KMS-11 (cell line): ENCODE results near the gene MALAT1.
A peak's percentile ranks its signal among the peaks of the same experiment; 100 is the strongest.

ENCODE experiments used
- H2AFZ ChIP-seq: fragments of 200-600 bp; sonication (generic); 2 replicates; pipeline ENCODE4 v1.6.1; 2016; ENCODE audit warnings: antibody characterized with exemption, mixed run types, low read depth
- H3K27ac ChIP-seq: fragments of 200-600 bp; sonication (generic); 2 replicates; pipeline ENCODE4 v1.6.1; 2016; ENCODE audit warnings: mild to moderate bottlenecking, mixed run types
- H3K27me3 ChIP-seq: fragments of 200-600 bp; sonication (generic); 2 replicates; pipeline ENCODE4 v1.6.1; 2017; ENCODE audit warnings: mild to moderate bottlenecking, low read depth, mixed run types, moderate library complexity; ENCODE audit not compliant: insufficient read depth
- H3K36me3 ChIP-seq: fragments of 200-600 bp; sonication (generic); 2 replicates; pipeline ENCODE4 v1.6.1; 2017; ENCODE audit warnings: mild to moderate bottlenecking, mixed run types; ENCODE audit not compliant: insufficient read depth
- H3K4me1 ChIP-seq: fragments of 200-600 bp; sonication (generic); 2 replicates; pipeline ENCODE4 v1.6.1; 2016; ENCODE audit warnings: mild to moderate bottlenecking, low read depth, mixed run types; ENCODE audit not compliant: poor library complexity, severe bottlenecking
- H3K4me2 ChIP-seq: fragments of 200-600 bp; sonication (generic); 2 replicates; pipeline ENCODE4 v1.7.0; 2016; ENCODE audit warnings: mild to moderate bottlenecking, mixed run types
- H3K4me3 ChIP-seq: fragments of 200-600 bp; sonication (generic); IDR thresholded peaks from 2 replicates; pipeline ENCODE4 v1.6.1; 2017; ENCODE audit warnings: low read depth, low read length, mixed read lengths; ENCODE audit not compliant: insufficient read depth
- H3K79me2 ChIP-seq: fragments of 200-600 bp; sonication (generic); 2 replicates; pipeline ENCODE4 v1.6.1; 2016; ENCODE audit warnings: low read depth, mixed run types; ENCODE audit not compliant: insufficient read depth
- H3K9ac ChIP-seq: fragments of 200-600 bp; sonication (generic); 2 replicates; pipeline ENCODE4 v1.6.1; 2016; ENCODE audit warnings: mild to moderate bottlenecking, mixed run types
- H4K20me1 ChIP-seq: fragments of 200-600 bp; sonication (generic); 2 replicates; pipeline ENCODE4 v1.6.1; 2016; ENCODE audit warnings: mild to moderate bottlenecking, mixed run types; ENCODE audit not compliant: insufficient read depth
- TF ChIP-seq, protein P1 (sequence below): fragments of 200-600 bp; sonication (generic); conservative IDR thresholded peaks from 2 replicates; pipeline ENCODE4 v1.6.1; 2017; ENCODE audit warnings: low read depth, mild to moderate bottlenecking, antibody characterized with exemption, low read length, moderate library complexity, mixed read lengths

The MALAT1 gene

DNA sequence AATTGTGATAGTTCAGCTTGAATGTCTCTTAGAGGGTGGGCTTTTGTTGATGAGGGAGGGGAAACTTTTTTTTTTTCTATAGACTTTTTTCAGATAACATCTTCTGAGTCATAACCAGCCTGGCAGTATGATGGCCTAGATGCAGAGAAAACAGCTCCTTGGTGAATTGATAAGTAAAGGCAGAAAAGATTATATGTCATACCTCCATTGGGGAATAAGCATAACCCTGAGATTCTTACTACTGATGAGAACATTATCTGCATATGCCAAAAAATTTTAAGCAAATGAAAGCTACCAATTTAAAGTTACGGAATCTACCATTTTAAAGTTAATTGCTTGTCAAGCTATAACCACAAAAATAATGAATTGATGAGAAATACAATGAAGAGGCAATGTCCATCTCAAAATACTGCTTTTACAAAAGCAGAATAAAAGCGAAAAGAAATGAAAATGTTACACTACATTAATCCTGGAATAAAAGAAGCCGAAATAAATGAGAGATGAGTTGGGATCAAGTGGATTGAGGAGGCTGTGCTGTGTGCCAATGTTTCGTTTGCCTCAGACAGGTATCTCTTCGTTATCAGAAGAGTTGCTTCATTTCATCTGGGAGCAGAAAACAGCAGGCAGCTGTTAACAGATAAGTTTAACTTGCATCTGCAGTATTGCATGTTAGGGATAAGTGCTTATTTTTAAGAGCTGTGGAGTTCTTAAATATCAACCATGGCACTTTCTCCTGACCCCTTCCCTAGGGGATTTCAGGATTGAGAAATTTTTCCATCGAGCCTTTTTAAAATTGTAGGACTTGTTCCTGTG, 3.9 kb downstream of the MALAT1 start:
- Histone ChIP-seq H4K20me1 (peaks cover 64% of the 10 kb centered on the region), H3K9ac (peak overlapping the region; percentile 100)

DNA sequence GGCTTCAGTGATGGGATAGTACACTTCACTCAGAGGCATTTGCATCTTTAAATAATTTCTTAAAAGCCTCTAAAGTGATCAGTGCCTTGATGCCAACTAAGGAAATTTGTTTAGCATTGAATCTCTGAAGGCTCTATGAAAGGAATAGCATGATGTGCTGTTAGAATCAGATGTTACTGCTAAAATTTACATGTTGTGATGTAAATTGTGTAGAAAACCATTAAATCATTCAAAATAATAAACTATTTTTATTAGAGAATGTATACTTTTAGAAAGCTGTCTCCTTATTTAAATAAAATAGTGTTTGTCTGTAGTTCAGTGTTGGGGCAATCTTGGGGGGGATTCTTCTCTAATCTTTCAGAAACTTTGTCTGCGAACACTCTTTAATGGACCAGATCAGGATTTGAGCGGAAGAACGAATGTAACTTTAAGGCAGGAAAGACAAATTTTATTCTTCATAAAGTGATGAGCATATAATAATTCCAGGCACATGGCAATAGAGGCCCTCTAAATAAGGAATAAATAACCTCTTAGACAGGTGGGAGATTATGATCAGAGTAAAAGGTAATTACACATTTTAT, 4.6 kb downstream of the MALAT1 start:
- Histone ChIP-seq H3K36me3 (peaks cover 63% of the 10 kb centered on the region), H3K79me2 (peaks cover 81% of the 10 kb centered on the region), H3K4me2 (peak overlapping the region; percentile 94), H3K27ac (peak overlapping the region; percentile 99), H2AFZ (no peak overlapping the region), H3K9ac (peak overlapping the region; percentile 100), H3K27me3 (no peaks in the 10 kb centered on the region), H3K4me3 (no peak overlapping the region), H3K4me1 (peaks cover 49% of the 10 kb centered on the region), H4K20me1 (peaks cover 64% of the 10 kb centered on the region)
- TF ChIP-seq, protein P1, sequence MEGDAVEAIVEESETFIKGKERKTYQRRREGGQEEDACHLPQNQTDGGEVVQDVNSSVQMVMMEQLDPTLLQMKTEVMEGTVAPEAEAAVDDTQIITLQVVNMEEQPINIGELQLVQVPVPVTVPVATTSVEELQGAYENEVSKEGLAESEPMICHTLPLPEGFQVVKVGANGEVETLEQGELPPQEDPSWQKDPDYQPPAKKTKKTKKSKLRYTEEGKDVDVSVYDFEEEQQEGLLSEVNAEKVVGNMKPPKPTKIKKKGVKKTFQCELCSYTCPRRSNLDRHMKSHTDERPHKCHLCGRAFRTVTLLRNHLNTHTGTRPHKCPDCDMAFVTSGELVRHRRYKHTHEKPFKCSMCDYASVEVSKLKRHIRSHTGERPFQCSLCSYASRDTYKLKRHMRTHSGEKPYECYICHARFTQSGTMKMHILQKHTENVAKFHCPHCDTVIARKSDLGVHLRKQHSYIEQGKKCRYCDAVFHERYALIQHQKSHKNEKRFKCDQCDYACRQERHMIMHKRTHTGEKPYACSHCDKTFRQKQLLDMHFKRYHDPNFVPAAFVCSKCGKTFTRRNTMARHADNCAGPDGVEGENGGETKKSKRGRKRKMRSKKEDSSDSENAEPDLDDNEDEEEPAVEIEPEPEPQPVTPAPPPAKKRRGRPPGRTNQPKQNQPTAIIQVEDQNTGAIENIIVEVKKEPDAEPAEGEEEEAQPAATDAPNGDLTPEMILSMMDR = no peak

More for the DNA sequence above, 3.9 kb downstream of the MALAT1 start:
- H3K4me3 ChIP-seq = no peak overlapping the region
- H3K4me2 ChIP-seq = peak overlapping the region; percentile 94
- H3K4me1 ChIP-seq = peaks cover 46% of the 10 kb centered on the region
- peaks cover 88% of the 10 kb centered on the region for H3K79me2 ChIP-seq
- TF ChIP-seq, protein P1 = no peak; the same call in 1 of the 2 replicates
- H3K27me3 ChIP-seq = no peaks in the 10 kb centered on the region
- H2AFZ ChIP-seq = no peak overlapping the region
- H3K27ac ChIP-seq = peak overlapping the region; percentile 99
- peaks cover 63% of the 10 kb centered on the region for H3K36me3 ChIP-seq

DNA sequence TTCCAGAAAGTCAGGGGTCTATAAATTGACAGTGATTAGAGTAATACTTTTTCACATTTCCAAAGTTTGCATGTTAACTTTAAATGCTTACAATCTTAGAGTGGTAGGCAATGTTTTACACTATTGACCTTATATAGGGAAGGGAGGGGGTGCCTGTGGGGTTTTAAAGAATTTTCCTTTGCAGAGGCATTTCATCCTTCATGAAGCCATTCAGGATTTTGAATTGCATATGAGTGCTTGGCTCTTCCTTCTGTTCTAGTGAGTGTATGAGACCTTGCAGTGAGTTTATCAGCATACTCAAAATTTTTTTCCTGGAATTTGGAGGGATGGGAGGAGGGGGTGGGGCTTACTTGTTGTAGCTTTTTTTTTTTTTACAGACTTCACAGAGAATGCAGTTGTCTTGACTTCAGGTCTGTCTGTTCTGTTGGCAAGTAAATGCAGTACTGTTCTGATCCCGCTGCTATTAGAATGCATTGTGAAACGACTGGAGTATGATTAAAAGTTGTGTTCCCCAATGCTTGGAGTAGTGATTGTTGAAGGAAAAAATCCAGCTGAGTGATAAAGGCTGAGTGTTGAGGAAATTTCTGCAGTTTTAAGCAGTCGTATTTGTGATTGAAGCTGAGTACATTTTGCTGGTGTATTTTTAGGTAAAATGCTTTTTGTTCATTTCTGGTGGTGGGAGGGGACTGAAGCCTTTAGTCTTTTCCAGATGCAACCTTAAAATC, 5.3 kb downstream of the MALAT1 start:
- peaks cover 75% of the 10 kb centered on the region for H3K79me2 ChIP-seq
- H2AFZ ChIP-seq = no peak overlapping the region
- peaks cover 62% of the 10 kb centered on the region for H3K36me3 ChIP-seq
- H3K27me3 ChIP-seq = no peaks in the 10 kb centered on the region
- H3K4me3 ChIP-seq = no peak overlapping the region
- peak overlapping the region; percentile 94 for H3K4me2 ChIP-seq
- peak overlapping the region; percentile 100 for H3K9ac ChIP-seq
- peaks cover 62% of the 10 kb centered on the region for H4K20me1 ChIP-seq
- TF ChIP-seq, protein P1 = no peak
- peak overlapping the region; percentile 99 for H3K27ac ChIP-seq
- H3K4me1 ChIP-seq = peaks cover 53% of the 10 kb centered on the region

DNA sequence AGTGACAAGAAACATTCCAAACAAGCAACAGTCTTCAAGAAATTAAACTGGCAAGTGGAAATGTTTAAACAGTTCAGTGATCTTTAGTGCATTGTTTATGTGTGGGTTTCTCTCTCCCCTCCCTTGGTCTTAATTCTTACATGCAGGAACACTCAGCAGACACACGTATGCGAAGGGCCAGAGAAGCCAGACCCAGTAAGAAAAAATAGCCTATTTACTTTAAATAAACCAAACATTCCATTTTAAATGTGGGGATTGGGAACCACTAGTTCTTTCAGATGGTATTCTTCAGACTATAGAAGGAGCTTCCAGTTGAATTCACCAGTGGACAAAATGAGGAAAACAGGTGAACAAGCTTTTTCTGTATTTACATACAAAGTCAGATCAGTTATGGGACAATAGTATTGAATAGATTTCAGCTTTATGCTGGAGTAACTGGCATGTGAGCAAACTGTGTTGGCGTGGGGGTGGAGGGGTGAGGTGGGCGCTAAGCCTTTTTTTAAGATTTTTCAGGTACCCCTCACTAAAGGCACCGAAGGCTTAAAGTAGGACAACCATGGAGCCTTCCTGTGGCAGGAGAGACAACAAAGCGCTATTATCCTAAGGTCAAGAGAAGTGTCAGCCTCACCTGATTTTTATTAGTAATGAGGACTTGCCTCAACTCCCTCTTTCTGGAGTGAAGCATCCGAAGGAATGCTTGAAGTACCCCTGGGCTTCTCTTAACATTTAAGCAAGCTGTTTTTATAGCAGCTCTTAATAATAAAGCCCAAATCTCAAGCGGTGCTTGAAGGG, 6.0 kb downstream of the MALAT1 start:
- peak overlapping the region; percentile 100 for H3K9ac ChIP-seq
- H3K4me1 ChIP-seq = peaks cover 60% of the 10 kb centered on the region
- H3K27me3 ChIP-seq = no peaks in the 10 kb centered on the region
- H2AFZ ChIP-seq = no peak overlapping the region
- TF ChIP-seq, protein P1 = no peak
- peak overlapping the region; percentile 99 for H3K27ac ChIP-seq
- peaks cover 74% of the 10 kb centered on the region for H3K79me2 ChIP-seq
- H3K4me2 ChIP-seq = peak overlapping the region; percentile 94
- H4K20me1 ChIP-seq = peaks cover 54% of the 10 kb centered on the region
- peaks cover 54% of the 10 kb centered on the region for H3K36me3 ChIP-seq
- no peak overlapping the region for H3K4me3 ChIP-seq
